GM19463 (cell line): ENCODE measurements around the gene PLD1.

Source experiments
- ATAC-seq: cut with Tn5 transposase; IDR thresholded peaks from one replicate; pipeline ENCODE4 v1.9.1; 2021; ENCODE audit warnings: mild to moderate bottlenecking, moderate library complexity; ENCODE audit not compliant: unreplicated experiment

The PLD1 gene

DNA sequence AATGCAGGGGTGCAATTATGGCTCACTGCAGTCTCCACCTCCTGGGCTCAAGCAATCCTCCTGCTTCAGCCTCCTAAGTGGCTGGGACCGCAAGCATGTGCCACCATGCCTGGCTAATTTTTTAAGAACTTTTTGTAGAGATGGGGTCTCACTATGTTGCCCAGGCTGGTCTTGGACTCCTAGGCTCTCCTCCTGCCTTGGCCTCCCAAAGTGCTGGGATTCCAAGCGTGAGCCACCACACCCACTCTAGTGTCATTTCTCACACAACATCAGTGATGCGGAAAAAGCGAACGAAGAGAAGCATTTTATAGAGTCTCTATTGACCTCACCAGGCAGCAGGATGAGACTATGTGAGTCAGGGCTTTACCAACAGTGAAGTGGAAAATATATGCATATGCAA lies 137.7 kb downstream of the PLD1 start:
- no peak for ATAC-seq

- no peak for ATAC-seq
These were observed 138.2 kb downstream of the PLD1 start for GRCh38 chr3:171672124-171672523.

GRCh38 chr3:171671709-171672108 lies 138.6 kb downstream of the PLD1 start:
- no peak for ATAC-seq

DNA sequence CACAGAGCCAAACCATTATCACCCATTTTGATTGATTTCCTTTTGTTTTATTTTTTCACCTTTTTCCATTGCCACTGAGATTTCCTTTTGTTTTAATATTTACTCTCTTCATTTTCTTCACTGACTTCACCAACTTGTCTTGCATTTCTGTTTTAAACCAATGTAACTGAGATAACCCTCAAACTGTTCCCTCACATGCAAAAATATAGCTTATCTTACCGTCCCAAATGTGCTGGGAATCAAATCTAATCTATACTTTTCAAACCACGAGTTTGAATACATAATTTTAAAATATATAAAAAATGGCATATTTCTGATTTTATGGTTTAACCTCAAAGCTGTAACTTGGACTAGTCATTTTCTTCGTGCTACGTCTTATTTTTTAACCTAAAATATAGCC lies 143.8 kb downstream of the PLD1 start:
- ATAC-seq: no peak

GRCh38 chr3:171663805-171664204 lies 146.5 kb downstream of the PLD1 start:
- no peak for ATAC-seq

DNA sequence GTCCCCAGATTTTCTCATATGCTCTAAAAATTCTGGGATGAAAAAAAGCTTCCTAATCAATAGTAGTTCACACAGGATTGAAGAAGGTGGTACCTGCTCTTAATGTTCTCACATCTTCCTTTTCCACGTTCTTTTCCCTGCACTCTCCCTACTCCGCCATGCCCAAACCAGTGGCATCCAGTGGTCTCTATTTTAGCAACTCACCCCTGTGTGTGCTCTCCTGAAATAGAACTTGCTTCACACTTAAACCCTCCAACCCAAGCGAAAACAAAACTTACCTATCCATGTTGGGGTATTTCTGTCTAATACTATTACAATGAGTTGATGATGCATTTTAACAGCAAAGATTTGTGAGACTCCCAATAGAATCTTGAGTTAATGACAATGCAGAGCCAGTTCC lies 148.8 kb downstream of the PLD1 start:
- ATAC-seq: no peak

DNA sequence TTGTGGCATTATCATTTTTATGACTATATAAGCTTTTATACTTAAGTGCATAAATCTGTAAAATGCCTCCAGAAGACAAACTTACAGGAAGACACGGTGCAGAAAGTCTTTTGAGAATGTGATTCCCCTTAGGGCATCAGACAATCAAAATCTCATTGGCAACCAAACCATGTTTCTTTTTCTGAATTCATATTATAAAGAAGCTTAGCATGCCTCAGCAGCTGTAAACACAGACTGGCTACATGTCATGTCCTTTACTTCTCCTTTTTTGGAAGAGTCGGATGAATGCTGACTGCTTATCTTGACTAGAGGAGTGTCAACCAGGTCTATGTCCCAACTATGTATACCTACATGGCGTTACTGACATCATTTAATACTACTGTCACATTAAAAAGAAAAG lies 150.1 kb downstream of the PLD1 start:
- ATAC-seq: no peak

GRCh38 chr3:171658841-171659240 lies 151.4 kb downstream of the PLD1 start:
- ATAC-seq: no peak

GRCh38 chr3:171654809-171655208 lies 155.5 kb downstream of the PLD1 start:
- no peak for ATAC-seq

DNA sequence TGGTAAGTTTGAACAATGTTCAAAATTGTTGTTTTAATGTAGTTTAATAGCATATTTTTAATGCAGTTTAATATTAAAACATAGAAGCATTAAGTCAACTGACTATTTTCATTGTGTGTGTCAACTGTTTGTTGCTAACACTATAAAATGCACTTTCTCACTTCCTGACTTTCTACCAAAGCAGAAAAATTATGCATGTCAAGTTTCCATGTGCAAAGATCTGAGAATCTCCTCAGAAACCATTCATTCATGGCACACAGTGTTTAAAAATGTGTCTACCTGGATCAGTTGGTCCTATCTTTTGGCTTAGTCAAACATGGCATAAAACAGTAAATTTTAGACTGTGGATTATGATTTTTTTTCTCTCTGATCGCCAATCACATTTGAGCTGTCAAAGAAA lies 156.0 kb downstream of the PLD1 start:
- ATAC-seq: no peak

GRCh38 chr3:171653701-171654100 lies 156.6 kb downstream of the PLD1 start:
- ATAC-seq: no peak

DNA sequence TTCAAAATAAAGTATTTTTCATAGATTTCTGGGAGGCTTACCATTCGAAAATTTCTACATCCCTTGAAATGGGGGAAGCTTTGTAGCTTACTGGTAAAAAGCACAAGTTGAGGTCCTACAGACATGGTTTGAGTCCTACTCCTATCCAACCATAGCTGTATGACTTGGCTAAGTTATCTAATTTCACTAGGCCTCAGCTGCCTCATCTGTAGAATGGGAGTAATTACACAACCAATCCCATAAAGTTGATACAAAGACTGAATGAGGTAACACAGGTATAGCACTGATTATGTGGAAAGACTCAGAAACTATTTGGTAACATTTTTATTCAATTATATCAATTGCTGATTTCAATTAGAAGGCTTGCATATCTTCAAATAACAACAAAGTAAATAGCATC lies 157.4 kb downstream of the PLD1 start:
- ATAC-seq: no peak

GRCh38 chr3:171649911-171650592 lies 160.2 kb downstream of the PLD1 start:
- ATAC-seq: no peak

DNA sequence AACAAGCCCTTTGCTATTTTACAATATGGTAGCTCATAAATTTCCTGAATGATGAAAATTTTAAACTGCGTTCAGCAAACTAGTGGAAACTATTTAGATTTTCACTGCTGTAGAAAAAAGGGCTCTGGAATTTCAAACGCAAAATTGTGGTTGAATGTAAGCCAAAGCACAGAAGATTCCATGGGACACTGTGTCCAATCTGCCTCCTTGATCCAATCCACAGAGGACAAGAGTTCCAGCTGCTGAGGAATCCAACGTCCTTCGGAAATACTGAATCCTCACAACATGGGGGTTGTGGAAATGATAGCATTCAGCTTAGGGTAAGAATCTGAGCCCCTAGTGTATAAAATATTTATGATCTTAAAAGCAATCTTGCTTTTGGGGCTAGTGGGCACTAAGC lies 161.0 kb downstream of the PLD1 start:
- ATAC-seq: no peak

DNA sequence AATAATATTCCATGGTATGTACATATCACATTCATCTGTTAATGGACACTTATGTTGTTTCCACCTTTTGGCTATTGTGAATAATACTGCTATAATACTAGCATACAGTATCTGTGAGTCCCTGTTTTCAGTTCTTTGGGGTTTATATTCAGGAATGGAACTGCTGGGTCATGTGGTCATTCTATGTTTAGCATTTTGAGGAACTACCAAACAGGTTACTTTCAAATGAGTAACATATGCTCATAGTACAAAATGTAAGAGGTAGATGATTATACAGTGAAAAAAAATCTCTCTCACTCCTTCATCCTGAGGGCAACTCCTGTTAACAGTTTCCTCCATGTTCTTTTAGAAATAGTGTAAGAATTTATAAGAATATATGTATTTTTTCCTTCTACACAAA lies 162.2 kb downstream of the PLD1 start:
- ATAC-seq: no peak

GRCh38 chr3:171646357-171647133 lies 163.7 kb downstream of the PLD1 start:
- ATAC-seq: no peak

- ATAC-seq: no peak
These were observed 165.6 kb downstream of the PLD1 start for GRCh38 chr3:171644681-171645080.

GRCh38 chr3:171643681-171644080 lies 166.6 kb downstream of the PLD1 start:
- ATAC-seq: no peak

GRCh38 chr3:171643033-171643432 lies 167.2 kb downstream of the PLD1 start:
- no peak for ATAC-seq

DNA sequence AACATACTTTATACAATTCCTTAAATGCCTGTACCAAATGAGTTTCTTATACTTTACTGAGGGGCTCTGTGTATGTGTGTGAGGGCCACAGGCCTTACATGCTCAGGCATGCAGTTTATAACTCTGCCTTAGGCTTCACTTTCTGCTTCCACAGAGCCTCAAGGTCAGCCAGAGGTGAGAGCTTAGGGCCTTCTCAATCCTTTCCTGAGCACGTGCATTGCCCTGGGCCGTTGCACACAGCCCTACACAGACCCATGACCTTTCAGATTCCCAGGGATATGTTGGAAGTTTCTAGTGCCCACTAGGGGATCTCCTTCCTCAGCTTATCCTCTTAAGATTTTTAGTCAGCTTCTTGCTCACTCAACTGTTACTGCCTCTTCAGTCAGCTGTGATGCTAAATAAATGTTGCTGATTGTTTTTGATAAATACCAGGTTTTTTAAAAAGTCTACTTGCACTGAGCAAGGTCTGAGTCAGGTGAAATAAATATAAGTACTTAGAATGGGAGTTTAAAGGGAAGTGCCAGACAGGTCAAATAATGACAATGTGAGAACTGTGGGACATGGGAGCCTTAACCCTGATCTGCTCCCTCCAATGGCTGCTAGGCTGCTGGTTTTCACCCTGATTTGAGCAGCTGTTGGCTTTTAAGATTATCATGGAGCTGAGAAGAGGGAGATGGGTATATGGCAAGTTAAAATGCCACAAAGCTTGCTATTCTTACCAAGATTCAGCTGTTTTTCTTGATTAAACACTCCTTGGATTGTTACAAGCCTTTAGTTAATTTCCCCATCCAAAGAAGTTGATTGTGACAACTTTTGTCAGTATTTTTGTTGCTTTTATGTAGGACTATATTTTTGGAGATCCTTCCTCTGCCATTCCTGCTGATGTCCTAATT lies 169.5 kb downstream of the PLD1 start:
- ATAC-seq: peak; percentile 71

DNA sequence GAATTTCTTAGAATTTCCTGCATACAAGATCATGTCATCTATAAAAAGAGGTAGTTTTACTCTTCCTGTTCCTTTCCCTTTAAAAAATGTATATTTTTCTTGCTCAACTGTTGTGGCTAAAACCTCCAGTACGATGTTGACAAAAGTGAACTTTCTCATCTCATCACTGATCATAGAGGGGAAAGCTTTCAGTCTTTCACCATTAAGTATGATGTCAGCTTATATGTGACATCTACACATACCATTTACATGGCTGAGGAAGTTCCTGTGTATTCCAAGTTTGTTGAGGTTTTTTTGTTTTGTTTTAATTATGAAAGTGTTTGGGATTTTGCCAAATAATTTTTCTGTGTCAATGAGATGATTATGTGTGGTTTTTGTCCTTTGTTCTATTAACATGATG lies 173.6 kb downstream of the PLD1 start:
- ATAC-seq: no peak

GRCh38 chr3:171632766-171633165 lies 177.5 kb downstream of the PLD1 start:
- ATAC-seq: no peak
